K562 (cell line): ENCODE data around the gene TRIO. TPM values are rescaled to one million over a fixed set of nuclear protein-coding genes. Genes with fewer than 3 reads are reported as not detected.
A peak's percentile ranks its signal among the peaks of the same experiment; 100 is the strongest.

Experiments
- CEBPB ChIP-seq: fragments of 450-650 bp; IDR thresholded peaks from 2 replicates; pipeline ENCODE4 v1.6.1; 2016; ENCODE audit warnings: missing genetic modification characterization, missing compliant biosample characterization
- KDM1A ChIP-seq, 2 experiments: fragments of 450-650 bp; IDR thresholded peaks; 2 replicates each; pipeline ENCODE4 v1.6.1; 2016; ENCODE audit warnings: mild to moderate bottlenecking in 2 of 2
- NFATC3 ChIP-seq: fragments of 450-650 bp; IDR thresholded peaks from 2 replicates; pipeline ENCODE4 v1.6.1; 2017; ENCODE audit warnings: mild to moderate bottlenecking
- NR1H2 ChIP-seq: sonication (generic); formaldehyde crosslinking; IDR thresholded peaks from 2 replicates; pipeline ENCODE4 v1.4.0; 2020; ENCODE audit warnings: mild to moderate bottlenecking, missing genetic modification reagents
- REST ChIP-seq, 2 experiments: fragments of 450-650 bp; formaldehyde crosslinking in 1 of 2; IDR thresholded peaks; 2 replicates each; pipeline versions ENCODE4 v1.4.0 to v1.6.1; 2014 to 2020; ENCODE audit warnings: mild to moderate bottlenecking in 2 of 2, borderline replicate concordance in 1 of 2, low read depth in 1 of 2
- ZBTB8A ChIP-seq: fragments of 450-650 bp; IDR thresholded peaks from 2 replicates; pipeline ENCODE4 v1.6.1; 2018; ENCODE audit warnings: mild to moderate bottlenecking, moderate library complexity; ENCODE audit not compliant: partially characterized antibody
- ZNF146 ChIP-seq: IDR thresholded peaks from one replicate; pipeline ENCODE4 v1.6.1; 2018; ENCODE audit warnings: missing compliant biosample characterization; ENCODE audit not compliant: unreplicated experiment
- polyA plus RNA-seq, 8 experiments: library from polyadenylated mRNA; depleted of rRNA in 4 of 8; stranded (reverse) in 5 of 8; unstranded in 3 of 8; fragments of >200 nt; fragmentation: Nextera tagmentation in 2 of 8; fragmentation: Illumina TruSeq in 1 of 8; extraction: Ambion mirVana in 2 of 8; extraction: Trizol in 1 of 8; gene quantifications; 2 replicates each; pipeline versions ENCODE4 v1.2.1 to v1.2.3, GENCODE V29; 2011 to 2014; ENCODE audit warnings: inconsistent platforms in 1 of 8, missing spikeins in 1 of 8
- total RNA-seq, 7 experiments: library from RNA; depleted of rRNA in 6 of 7; stranded (reverse); fragments of >200 nt in 6 of 7; fragmentation: Illumina TruSeq in 2 of 7; extraction: Trizol in 2 of 7; gene quantifications; 2 replicates each; pipeline versions ENCODE4 v1.2.1 to v1.2.3, GENCODE V29; 2011 to 2021; ENCODE audit warnings: low replicate concordance in 1 of 7

Gene TRIO
- total and polyA plus RNA-seq, 9 of the 15 experiments (the other 6 are each of a cell fraction or from before 2014, with no cell fraction given), result 0.24 to 5.0 (median 1.1) TPM

- 0 out of 2 replicates have a peak, but pooled peaks have one; percentile 7 for TF ChIP-seq REST (IDR thresholded peaks at IDR 0.05; ENCODE audit: borderline replicate concordance)
- TF ChIP-seq REST (CRISPR knock-in tag; IDR thresholded peaks at IDR 0.05; ENCODE audit: low read depth), result no peak
- peak in 1 of 2 experiments; percentile 17; a peak in 1 of 4 replicates for TF ChIP-seq KDM1A (IDR thresholded peaks at IDR 0.05)
- no peak for TF ChIP-seq ZNF146 (CRISPR knock-in tag)
- no peak for TF ChIP-seq NR1H2 (CRISPR knock-in tag)
- TF ChIP-seq CEBPB (tag), result peak; percentile 62
- TF ChIP-seq ZBTB8A, result no peak
- no peak for TF ChIP-seq NFATC3
Measured at GRCh38 chr5:14557791-14558415, 414.8 kb downstream of the TRIO start (continued).

Other genes starting within 250 kb of the TRIO start
- gene DNAH5, start 198.7 kb upstream of the TRIO start, total RNA-seq (2014; rRNA removed), result not detected in 2 replicates
- not detected in 2 replicates for gene DNAH5, start 198.7 kb upstream of the TRIO start, total RNA-seq (2014; rRNA removed; fragmentation: Illumina TruSeq; extraction: Trizol)
- not detected in 2 replicates for gene DNAH5, start 198.7 kb upstream of the TRIO start, total RNA-seq (2015; rRNA removed; fragmentation: Illumina TruSeq; extraction: Trizol)
- gene DNAH5, start 198.7 kb upstream of the TRIO start, total RNA-seq (2021), result not detected in 2 replicates
- gene DNAH5, start 198.7 kb upstream of the TRIO start, polyA plus RNA-seq (2011; rRNA removed), result 0.03 TPM in 1 of 2 replicates, not detected in the other
- not detected in 2 replicates for gene DNAH5, start 198.7 kb upstream of the TRIO start, polyA plus RNA-seq (2014; fragmentation: Illumina TruSeq; extraction: Trizol)
- gene DNAH5, start 198.7 kb upstream of the TRIO start, polyA plus RNA-seq (2014; fragmentation: Nextera tagmentation; extraction: Ambion mirVana), result not detected
- not detected in 2 replicates for gene DNAH5, start 198.7 kb upstream of the TRIO start, polyA plus RNA-seq (2014; rRNA removed)